ENCODE measurements around the gene EIF4E.
A peak's percentile ranks its signal among the peaks of the same experiment; 100 is the strongest.
"Not testable (repeated sequence)": the region's sequence is repeated elsewhere in the genome, so short reads cannot be mapped to it uniquely, and the experiment has no call there.

The EIF4E gene

GRCh38 chr4:98880884-98881283, 48.0 kb downstream of the EIF4E start:
- not testable (repeated sequence) for DNase-seq

GRCh38 chr4:98879515-98879914, 49.4 kb downstream of the EIF4E start:
- no peak for DNase-seq

GRCh38 chr4:98873059-98873458, 55.9 kb downstream of the EIF4E start:
- no peak for DNase-seq

GRCh38 chr4:98872120-98872906, 56.6 kb downstream of the EIF4E start:
- not testable (repeated sequence) for DNase-seq

- no peak for DNase-seq
Measured at GRCh38 chr4:98867648-98868047, 61.3 kb downstream of the EIF4E start.

- DNase-seq: no peak
Measured at GRCh38 chr4:98865059-98865458, 63.9 kb downstream of the EIF4E start.

- DNase-seq: no peak
Measured at GRCh38 chr4:98864560-98864959, 64.4 kb downstream of the EIF4E start.

- no peak for DNase-seq
Measured at GRCh38 chr4:98862371-98862770, 66.6 kb downstream of the EIF4E start.

- DNase-seq: no peak
Measured at GRCh38 chr4:98861100-98861884, 67.6 kb downstream of the EIF4E start.

- no peak for DNase-seq
Measured at GRCh38 chr4:98851806-98852205, 77.1 kb downstream of the EIF4E start.

- no peak for DNase-seq
Measured at GRCh38 chr4:98850937-98851336, 78.0 kb downstream of the EIF4E start.

- DNase-seq: no peak
Measured at GRCh38 chr4:98848448-98848847, 80.5 kb downstream of the EIF4E start.

- DNase-seq: no peak
Measured at GRCh38 chr4:98845960-98846359, 83.0 kb downstream of the EIF4E start.

- not testable (repeated sequence) for DNase-seq
Measured at GRCh38 chr4:98842917-98843316, 86.0 kb downstream of the EIF4E start.

GRCh38 chr4:98838977-98839618, 89.8 kb downstream of the EIF4E start:
- DNase-seq: peak in 2 of 51 donors; percentile 0

GRCh38 chr4:98838531-98838930, 90.4 kb downstream of the EIF4E start:
- peak in 7 of 51 donors; percentile 1 to 14 (median 2) for DNase-seq

GRCh38 chr4:98833384-98833783, 95.5 kb downstream of the EIF4E start:
- DNase-seq: peak in 1 of 51 donors; percentile 6

GRCh38 chr4:98831036-98831435, 97.9 kb downstream of the EIF4E start:
- DNase-seq: not testable (repeated sequence)

Data from hypothalamus (tissue), 51 donors.